AG09319 (cell line): ENCODE results near the gene SOX2.

Experiments
- DNase-seq: peaks from one replicate; pipeline ENCODE4 v3.0.0-alpha.2; 2010; ENCODE audit warnings: low read depth; ENCODE audit errors: extremely low read depth
- TF ChIP-seq, protein P1 (sequence below): IDR thresholded peaks from 2 replicates; pipeline ENCODE4 v1.5.1; 2011; ENCODE audit warnings: low read depth, mild to moderate bottlenecking, inconsistent platforms, low read length, moderate library complexity

SOX2 gene

DNA sequence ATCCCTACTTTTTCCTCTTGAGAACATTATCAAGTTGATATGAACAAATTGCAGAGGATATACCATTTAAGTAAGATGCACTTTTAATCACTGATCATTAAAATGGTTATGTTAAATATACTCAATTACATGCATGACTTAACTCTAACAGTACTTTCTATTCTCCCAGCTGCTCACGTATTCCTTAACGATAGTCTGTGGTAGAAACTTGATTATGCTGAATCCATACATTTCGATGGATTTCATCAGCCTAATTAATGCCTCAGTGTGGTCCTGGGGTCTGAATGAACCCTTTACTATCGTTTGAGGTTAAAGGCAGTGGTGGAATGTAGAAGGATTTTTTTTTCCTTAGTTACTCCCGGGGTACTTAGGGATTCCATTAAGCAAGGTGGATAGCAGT lies 18.6 kb downstream of the SOX2 start:
- TF ChIP-seq, protein P1, sequence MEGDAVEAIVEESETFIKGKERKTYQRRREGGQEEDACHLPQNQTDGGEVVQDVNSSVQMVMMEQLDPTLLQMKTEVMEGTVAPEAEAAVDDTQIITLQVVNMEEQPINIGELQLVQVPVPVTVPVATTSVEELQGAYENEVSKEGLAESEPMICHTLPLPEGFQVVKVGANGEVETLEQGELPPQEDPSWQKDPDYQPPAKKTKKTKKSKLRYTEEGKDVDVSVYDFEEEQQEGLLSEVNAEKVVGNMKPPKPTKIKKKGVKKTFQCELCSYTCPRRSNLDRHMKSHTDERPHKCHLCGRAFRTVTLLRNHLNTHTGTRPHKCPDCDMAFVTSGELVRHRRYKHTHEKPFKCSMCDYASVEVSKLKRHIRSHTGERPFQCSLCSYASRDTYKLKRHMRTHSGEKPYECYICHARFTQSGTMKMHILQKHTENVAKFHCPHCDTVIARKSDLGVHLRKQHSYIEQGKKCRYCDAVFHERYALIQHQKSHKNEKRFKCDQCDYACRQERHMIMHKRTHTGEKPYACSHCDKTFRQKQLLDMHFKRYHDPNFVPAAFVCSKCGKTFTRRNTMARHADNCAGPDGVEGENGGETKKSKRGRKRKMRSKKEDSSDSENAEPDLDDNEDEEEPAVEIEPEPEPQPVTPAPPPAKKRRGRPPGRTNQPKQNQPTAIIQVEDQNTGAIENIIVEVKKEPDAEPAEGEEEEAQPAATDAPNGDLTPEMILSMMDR = no peak
- no peak for DNase-seq

DNA sequence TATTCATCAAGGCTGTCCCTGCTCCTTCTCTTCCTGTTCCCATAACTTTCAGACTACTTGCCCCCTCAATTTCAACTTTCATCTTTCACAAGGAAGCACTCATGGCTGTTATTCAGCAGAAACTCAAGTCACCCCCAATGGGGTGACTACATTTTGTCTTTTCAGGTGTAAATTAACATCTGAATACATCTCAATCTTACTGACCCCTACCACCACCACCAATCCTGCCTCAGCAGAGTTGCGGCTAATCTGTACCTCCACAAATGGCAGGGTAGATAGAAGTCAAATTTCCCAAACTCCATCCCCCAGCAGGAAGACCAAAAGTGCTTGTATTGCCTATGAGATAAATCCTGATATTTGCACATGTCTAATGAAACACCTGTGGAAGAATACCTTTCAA lies 19.2 kb downstream of the SOX2 start:
- TF ChIP-seq, protein P1 = no peak

DNA sequence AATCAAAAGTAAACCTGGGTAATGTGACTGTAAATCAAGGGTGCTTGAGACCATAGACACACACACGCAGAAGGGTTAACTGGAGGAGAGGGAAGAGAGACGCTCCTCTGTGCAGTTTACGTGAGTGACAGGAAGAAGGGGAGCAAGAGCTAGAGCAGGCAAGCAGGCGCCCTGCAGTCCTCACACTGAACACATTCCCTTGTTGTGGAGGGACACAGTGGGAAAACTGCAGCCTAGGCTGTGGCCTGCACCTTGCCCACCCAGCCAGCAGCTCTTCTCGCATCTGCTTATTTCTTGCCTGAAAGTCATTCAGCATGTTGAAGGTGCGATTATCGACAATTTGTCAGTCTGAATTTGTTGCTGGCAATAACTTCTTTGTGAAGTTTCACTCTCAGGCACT lies 24.2 kb downstream of the SOX2 start:
- TF ChIP-seq, protein P1 = no peak
- DNase-seq = no peak

More for the DNA sequence above, 19.2 kb downstream of the SOX2 start:
- no peak for DNase-seq

DNA sequence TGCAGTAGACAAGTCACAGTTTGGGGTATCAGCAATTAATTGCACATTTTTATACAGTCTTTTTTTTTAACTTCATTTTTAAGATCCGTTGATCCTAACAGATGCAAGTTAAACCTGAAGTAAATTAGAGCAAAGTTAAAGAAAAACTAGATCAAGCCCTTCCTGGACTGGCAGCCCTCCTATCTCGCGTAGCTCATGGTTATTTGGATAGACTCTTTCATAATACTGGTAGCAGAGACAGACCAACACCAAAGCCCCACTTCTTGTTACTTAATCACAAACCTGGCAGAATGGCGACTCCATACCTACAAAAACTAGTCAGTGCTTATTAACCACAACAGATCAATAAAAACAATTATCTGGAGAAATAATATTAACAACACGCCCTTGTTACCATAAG lies 26.8 kb downstream of the SOX2 start:
- TF ChIP-seq, protein P1 = no peak
- DNase-seq = no peak

DNA sequence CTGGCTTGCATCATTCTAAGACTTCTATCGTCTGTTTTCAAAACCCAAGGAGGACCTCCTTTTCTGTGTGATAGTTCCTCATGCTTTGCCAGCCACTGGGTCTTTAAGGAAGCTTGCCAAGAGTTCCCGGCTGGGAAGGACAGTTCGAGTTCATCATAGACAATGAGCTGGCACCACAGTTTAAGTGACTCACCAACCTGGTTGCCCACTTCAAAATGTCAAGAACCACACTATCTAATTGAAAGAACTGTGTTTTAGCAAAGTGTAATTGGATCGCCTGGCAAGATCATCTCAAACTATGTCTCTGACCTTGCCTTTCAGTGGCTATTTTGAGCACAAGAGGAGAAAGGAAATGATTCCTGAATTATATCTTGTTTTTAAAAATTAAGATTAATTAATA lies 27.9 kb downstream of the SOX2 start:
- TF ChIP-seq, protein P1 = no peak
- no peak for DNase-seq

DNA sequence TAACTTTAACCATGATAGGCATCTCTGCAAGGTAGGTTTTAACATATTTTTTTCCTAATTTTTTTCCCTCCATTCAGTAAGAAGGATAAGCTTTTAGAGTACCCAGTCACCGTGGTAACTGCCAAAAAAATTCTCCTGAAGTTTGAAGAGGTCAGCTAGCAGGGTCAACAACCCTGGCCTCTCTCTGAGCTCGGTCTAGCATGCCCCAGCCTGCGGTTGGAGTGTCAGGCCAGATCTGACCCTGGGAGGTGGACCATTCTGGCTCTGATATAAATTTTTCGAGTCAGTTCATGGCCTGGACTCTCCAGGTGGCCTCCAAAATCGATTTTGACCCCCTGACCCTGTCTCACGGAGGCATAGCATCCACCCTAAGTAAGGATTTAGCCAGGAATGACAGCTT lies 29.7 kb downstream of the SOX2 start:
- TF ChIP-seq, protein P1 = no peak
- no peak for DNase-seq

DNA sequence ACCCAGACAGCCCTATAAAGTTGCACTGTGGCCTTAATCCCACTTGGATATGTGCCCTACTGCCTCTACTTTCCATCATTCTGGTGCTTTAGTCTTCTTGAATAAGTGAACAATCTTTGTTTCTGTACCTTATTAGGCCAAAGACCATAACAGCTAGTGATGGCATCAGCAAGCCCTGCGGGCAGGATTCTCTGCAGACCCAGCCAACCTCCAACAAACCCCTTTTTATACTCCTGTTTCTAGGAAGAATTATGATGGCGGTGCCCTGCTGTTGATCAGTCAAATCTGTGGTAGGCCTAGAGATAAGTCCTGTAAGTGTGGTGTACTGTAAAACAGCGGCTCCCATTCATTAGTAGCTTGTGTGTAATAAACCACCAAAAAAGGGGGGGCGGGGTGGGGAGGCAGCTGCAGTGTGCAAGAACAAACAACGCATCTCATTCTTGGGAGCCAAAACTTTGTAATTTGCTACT lies 40.5 kb downstream of the SOX2 start:
- DNase-seq = no peak
- TF ChIP-seq, protein P1 = no peak

DNA sequence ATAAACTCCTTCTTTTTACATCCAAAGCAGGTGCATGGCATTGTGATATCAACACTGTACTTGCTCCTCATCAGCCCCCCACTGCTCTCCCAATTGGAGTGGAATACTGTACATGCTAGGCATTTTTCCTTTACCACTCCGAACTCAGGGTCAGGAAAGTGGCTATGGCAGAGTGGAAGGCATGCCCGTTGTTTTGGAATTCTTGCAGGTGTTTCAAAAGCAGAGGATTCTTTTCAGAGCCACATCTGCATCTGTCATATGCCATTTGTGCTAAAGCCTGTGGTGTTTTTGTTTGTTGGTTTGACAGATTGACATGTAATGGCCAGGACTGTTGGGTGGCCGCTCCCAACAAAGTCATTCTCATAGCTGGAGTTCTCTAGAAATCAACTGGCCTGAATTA lies 41.7 kb downstream of the SOX2 start:
- DNase-seq = no peak
- TF ChIP-seq, protein P1 = no peak
